HK-2 (cell line): ENCODE measurements around the gene SCUBE1.
"Not testable (repeated sequence)": the region's sequence is repeated elsewhere in the genome, so short reads cannot be mapped to it uniquely, and the experiment has no call there.

ENCODE experiments used
- DNase-seq: peaks from one replicate; pipeline ENCODE4 v3.0.0-alpha.2; 2018; ENCODE audit not compliant: unreplicated experiment

The SCUBE1 gene

GRCh38 chr22:43301866-43302265 lies 41.3 kb downstream of the SCUBE1 start:
- no peak for DNase-seq

- no peak for DNase-seq
These were observed 42.1 kb downstream of the SCUBE1 start for GRCh38 chr22:43300891-43301676.

GRCh38 chr22:43299736-43300135 lies 43.4 kb downstream of the SCUBE1 start:
- no peak for DNase-seq

GRCh38 chr22:43298062-43298801 lies 44.9 kb downstream of the SCUBE1 start:
- no peak for DNase-seq

GRCh38 chr22:43297270-43298061 lies 45.7 kb downstream of the SCUBE1 start:
- DNase-seq, result no peak

- no peak for DNase-seq
These were observed 46.8 kb downstream of the SCUBE1 start for GRCh38 chr22:43296276-43296902.

GRCh38 chr22:43295660-43296059 lies 47.5 kb downstream of the SCUBE1 start:
- DNase-seq, result no peak

- DNase-seq, result no peak
These were observed 48.0 kb downstream of the SCUBE1 start for GRCh38 chr22:43295173-43295572.

- no peak for DNase-seq
These were observed 49.3 kb downstream of the SCUBE1 start for GRCh38 chr22:43293655-43294392.

- no peak for DNase-seq
These were observed 49.9 kb downstream of the SCUBE1 start for GRCh38 chr22:43293259-43293654.

- DNase-seq, result no peak
These were observed 50.5 kb downstream of the SCUBE1 start for GRCh38 chr22:43292630-43293018.

GRCh38 chr22:43291381-43291780 lies 51.8 kb downstream of the SCUBE1 start:
- DNase-seq, result no peak

- no peak for DNase-seq
These were observed 53.0 kb downstream of the SCUBE1 start for GRCh38 chr22:43289976-43290721.

- no peak for DNase-seq
These were observed 53.6 kb downstream of the SCUBE1 start for GRCh38 chr22:43289531-43289963.

- no peak for DNase-seq
These were observed 54.3 kb downstream of the SCUBE1 start for GRCh38 chr22:43288807-43289420.

GRCh38 chr22:43288378-43288777 lies 54.8 kb downstream of the SCUBE1 start:
- no peak for DNase-seq

GRCh38 chr22:43287441-43287840 lies 55.7 kb downstream of the SCUBE1 start:
- no peak for DNase-seq

- DNase-seq, result no peak
These were observed 61.8 kb downstream of the SCUBE1 start for GRCh38 chr22:43281394-43281793.

- DNase-seq, result not testable (repeated sequence)
These were observed 62.7 kb downstream of the SCUBE1 start for GRCh38 chr22:43280523-43280886.

- DNase-seq, result no peak
These were observed 63.2 kb downstream of the SCUBE1 start for GRCh38 chr22:43279867-43280522.
